Fibroblast of upper back skin (primary cell): ENCODE measurements around the gene FNDC5.

Experiments used
- DNase-seq: peaks from one replicate; pipeline ENCODE4 v3.0.0-alpha.2; 2013

Gene FNDC5

DNA sequence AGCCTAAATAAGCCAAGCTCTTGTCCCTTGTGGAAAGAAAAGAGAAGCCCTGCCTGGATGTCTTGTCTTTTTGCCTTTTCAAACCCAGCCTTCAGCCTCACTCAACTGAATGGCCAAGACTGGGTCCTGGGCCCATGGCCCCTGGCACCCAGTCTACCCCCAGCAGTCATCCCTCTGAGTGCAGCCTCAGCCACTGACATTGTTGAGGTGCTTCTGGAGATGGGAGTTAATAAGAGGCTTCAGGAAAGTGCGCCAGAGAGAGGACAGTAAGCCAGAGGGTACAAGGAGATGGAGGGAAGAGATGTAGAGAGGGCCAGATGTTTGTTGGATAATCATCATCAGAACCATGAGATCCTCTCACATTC lies 6.8 kb downstream of the FNDC5 start:
- no peak for DNase-seq

DNA sequence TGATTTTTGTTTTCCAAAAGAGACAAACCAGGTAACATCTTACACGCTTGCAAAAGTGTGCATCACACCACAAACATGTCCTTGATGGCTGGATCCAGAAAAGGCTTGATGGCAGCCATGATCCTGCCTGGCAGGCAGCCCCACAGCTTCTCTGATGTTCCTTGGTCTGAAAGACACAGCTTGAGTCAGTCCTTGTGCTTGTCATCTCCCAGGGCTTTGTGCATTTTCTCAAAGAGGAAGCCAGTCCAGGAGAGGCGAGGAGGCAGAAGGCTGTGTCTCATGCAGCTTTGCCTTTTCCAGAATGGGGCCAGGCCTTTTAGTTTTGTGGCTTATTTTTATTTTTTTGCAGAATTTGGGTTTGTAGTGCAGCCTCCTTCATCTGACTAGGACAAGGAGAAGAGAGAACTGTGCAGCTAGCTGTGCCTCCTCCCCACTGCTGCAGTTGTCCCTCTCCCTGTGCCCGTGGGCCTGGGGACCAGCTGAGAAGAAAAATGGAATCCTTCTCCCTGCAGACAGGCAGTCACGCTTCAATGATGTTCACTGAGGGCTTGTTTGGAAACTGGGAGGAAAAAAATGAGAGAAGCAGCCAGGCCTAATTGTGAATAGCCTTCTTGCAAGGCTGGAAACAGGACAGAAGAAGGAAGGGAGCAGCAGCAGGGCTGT lies 7.4 kb downstream of the FNDC5 start:
- DNase-seq, result no peak

DNA sequence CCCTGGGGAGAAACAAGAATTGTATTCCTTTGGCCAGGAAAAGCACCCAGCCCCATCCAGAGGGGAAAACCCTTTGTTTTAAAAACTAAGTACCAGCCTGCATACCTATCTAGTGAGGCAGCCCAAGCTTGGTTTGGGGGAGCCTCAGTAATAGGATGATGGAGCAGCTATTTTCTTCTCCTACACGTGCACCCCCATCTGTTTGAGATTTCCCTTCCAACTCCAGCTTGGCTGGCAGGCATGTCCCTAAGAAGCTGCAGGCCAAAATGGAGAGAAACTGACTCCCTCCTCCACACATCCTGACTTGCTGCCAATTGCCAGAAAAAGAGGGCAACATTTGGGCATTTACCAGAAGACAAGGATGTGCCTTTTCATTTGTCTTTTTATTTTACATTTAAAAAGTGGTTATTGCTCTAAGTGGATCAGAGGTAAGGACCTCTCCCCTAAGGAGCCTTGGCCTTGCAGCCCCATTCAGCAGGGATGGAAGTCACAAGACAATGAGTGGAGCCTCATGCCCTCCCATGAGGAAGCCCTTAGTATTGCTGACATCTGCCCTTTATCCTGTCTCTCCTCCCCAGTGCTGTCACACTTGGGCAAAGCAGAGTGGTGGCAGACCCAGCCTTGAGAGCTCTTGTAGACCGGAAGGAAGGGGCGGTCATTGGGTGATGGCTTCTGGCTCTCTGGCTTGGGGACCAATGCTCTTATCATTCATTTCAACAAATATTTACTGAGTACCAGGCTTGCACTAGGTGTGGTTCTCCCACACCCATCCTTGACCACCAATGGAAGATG lies 8.6 kb downstream of the FNDC5 start:
- DNase-seq, result peak; percentile 20

GRCh38 chr1:32860566-32860965 lies 10.1 kb downstream of the FNDC5 start:
- DNase-seq, result no peak

- DNase-seq, result no peak
Measured at GRCh38 chr1:32859915-32860314, 10.8 kb downstream of the FNDC5 start.

DNA sequence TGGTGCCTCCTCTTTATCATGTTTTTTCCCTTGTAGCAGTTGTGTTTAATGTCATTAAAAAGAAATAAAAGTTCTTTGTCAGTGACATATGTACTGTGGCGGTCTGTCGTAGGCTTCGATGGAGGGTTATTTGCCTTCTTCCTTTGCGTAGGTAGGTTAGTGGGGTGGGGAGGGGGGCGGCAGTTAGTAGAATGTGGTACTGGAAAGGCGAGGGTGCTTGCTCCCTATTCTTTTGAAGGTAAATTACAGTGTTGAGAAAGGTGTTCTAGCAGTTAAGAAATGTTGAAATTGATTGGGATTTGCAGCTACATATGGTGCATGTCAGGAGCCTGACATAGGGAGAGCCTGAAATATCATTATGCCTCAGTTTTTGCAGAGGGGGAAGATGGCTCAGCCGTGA lies 11.9 kb downstream of the FNDC5 start:
- no peak for DNase-seq

DNA sequence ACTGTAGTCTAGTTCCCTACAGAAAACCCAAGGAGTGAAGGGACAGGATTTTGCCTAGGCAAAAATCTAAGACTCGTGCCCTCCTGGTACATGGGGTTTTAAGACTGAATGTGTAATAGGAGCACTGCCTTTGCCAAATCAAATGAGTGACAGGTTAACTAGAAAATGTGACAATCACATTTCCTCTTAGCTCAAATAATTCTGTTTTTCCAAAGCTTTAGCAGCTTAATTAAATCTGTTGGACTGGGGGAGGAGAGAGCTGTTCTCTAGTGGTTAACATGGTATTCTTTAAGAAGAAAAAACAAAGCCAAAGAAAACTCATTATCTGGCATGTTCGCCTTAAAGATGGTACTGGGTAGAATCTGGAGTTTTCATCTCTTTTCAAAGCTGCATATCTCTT lies 12.6 kb downstream of the FNDC5 start:
- DNase-seq, result no peak

- no peak for DNase-seq
Measured at GRCh38 chr1:32855861-32856617, 14.7 kb downstream of the FNDC5 start.

GRCh38 chr1:32848354-32849063 lies 22.2 kb downstream of the FNDC5 start:
- DNase-seq, result no peak

DNA sequence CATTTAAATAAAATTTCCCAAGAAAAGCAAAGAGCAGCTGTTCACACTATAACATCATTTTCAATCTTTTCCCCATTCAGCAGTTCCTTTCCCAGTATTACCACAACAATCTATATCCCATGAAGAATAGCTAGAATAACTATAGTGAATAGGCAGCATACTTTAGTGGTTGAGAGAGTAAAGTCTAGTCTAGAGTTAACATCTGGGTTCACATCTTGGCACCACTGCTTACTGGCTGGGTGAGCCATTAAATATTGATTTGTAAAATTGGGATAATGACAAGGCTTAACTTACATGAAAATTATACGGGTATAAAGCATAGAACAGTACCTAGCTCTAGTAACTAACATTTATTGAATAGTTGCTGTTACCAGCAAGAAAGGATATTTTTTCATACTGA lies 38.8 kb downstream of the FNDC5 start:
- DNase-seq, result no peak

DNA sequence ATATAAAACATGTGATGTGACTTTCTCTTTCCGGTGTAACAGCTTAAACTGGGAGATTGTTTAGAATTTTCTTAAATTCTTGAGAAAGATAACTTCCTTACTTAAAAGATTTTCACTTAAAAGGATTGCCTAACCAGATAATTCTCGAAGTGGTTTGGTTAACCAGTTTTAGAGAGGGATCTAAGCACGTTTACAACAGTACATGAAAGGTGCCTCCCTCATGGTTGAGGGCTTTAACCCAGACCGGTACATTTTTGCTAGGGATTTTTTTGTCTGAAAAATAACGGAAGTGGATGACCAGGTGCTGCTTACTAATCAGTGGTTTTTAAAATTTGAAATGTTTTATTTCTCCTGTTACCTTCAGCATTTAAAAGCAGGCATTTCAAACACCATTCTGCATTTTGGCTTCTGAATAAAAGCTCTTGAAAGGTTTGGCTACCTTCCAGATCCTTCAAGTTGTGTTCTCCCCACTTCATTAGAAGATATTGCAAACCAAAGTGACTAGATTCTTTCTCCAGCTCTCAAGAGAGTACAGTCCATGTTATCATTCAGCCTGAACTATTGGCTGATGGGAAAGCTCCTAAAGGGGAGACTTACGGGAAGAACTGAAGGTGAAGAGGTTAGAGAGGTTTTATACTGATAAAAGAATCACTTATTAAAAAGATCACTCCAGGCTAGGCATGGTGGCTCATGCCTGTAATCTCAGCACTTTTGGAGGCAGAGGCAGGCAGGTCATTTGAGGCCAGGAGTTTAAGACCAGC lies 40.4 kb downstream of the FNDC5 start:
- DNase-seq, result no peak

GRCh38 chr1:32828341-32828740 lies 42.4 kb downstream of the FNDC5 start:
- peak; percentile 18 for DNase-seq

DNA sequence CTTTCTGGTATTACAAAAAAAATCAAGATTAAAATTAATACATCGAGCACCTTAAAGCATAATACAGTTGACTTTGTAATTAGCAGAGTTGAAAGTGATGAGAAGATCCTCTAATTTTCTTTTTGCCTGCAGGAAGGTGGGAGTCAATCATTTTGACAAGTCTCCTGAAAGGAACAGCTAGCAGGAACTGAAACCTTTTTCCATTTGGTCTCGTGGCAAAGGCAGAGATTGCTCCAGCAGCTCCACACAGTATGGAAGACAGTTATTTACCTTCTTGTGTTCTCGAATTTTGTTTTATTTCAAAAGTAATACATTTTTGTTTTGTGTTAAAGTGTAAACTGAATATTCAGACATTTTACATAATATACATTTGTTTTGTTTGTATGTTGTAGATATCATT lies 45.5 kb downstream of the FNDC5 start:
- no peak for DNase-seq

DNA sequence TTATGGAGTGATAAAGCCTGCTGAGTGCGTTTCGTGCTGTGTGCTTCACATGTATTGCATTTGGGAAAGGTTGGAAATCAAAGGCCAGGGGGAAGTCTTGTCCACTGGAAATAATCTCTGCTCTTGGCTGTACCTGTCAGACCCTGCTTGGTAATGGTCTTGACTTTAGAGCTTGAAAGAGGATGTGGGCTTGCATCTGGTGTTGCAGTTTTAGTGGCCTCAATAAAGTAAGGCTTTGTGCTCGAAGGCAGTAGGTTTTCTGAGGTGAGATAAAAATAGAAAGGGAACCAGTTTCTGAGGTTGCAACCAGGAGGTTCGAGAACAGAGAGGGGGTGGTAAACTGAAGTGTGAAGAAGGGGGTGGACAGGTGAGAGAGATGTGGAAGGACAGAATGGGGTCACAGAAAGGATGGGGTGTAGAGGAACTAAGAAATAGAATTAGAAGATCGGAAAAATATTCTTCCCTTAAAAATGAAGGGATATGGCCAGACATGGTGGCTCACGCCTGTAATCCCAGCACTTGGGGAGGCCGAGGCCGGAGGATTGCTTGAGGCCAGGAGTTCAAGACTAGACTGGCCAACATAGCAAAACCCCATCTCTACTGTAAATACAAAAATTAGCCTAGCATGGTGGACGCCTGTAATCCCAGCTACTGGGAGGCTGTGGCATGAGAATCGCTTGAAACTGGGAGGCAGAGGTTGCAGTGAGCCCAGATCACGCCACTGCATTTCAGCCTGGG lies 51.7 kb downstream of the FNDC5 start:
- no peak for DNase-seq

DNA sequence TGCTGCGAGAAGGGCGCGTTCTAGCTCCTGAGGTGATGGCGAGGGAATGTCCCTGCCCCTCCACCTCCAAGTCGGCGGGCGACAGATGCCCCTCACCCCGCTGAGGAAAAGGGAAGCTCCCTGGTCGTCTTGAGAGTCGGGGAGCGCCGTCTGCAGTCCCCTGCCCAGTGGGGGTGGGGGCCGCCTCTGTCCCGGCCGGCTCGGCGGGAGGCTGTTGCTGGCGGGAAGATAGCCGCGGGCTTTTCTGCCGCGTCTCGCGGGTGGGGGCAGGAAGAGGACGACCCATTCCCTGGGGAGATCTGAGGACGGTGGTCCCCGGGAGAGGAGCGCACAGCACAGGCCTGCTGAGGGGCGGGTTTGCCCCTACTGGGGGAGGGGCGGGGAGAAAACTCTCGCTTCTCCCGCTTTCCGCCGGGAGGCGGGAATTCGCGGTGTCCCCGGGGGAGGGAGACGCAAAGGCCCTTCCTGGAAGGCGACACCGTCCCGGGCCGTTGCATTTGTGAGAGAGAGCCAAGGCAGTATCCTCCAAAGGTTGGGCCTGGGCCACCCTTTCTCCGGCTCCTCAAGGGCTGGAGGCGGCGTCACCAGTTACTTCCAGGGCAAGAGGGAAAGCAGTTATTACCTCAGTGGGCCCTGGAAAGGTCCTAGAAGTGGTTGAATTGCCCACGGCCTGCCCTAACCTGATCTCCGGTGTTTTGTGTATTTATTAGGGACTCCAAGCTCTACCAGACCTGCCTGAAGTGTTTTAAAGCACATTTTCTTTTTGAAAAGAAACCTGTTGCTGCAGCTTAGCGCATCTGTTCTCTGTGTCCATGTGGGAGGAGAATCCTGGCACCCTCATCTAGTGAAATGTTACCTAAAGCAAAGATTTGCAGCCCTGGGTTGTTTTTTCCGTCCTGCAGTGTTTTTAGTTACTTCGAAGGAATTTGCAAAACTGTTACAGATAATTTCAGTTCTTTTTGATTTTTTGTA lies 52.6 kb downstream of the FNDC5 start:
- DNase-seq, result peak; percentile 62

DNA sequence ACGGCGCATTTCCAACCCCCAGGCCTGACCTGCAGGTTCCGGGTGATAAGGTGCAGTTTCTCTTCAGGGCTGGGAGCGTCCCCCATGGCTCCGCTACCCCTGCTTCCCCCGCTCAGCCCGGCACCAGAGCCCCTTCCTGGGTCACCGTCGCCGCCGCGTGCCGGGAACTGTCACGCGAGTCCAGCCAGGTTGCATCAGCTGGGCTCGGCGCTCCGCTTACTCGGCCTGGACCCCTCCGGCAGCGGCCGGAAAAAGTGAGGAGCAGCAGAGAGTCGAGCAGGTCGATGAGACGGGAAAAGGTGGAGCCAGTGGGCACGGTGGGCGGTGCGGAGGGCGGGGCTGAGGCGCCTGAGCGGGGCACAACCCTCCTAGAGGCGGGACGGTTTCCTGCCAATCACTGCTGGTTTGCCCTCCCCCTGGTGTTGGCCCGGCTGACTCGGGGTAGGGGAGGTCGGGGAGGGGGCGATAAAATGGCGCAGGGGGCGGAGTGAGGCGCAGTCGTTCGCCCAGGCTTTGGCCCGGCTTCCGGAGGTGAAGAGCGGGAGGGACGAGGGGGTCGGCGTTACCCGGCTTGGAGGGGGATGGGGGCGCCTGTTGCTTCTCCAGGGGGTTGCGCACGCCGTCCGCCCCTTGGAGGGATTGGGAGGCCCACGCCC lies 53.4 kb downstream of the FNDC5 start, which contains the start of the genes S100PBP and YARS1:
Gene S100PBP (plus strand): TSS at position 495 of the 656 bp plus-strand sequence. CDS start 8,447 bp downstream, outside the sequence.
Gene YARS1 (minus strand): TSS at position 200 of the 656 bp plus-strand sequence. CDS start 114 bp downstream, at position 86.
- peak; percentile 99 for DNase-seq

DNA sequence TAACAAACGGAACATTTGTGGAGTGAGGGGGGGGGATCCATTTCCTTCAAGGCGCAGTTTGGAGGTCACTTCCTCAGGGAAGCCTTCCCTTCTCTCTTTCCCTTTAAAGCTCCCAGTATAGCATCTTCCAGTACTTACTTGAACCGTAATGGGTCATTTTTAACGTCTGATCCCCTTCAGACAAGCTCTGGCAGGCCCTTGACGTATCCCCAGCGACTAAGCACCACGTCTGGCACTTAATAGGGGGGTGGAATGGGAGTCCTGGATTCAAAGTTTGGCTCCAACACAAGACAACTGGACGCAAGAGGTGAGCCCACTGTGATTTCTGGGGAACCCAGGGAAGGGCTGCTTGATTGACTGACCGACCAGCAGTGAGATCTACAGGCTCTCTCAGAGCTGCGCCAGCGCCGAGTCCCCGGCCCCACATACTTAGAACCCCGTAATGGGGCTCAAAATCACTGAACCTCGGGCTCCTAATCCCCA lies 54.0 kb downstream of the FNDC5 start:
- DNase-seq, result peak; percentile 31

- peak; percentile 16 for DNase-seq
Measured at GRCh38 chr1:32813941-32814739, 56.6 kb downstream of the FNDC5 start.
